Stimulated activated effector memory CD8-positive, alpha-beta T cell treated with anti-CD3 and anti-CD28 coated beads, Interleukin-12 subunit alpha, Interleukin-12 subunit beta, amount 100 ng/mL, for 72 hours (primary cell): ENCODE data around the gene FOSL2.

ENCODE experiments used
- ATAC-seq: fragments of 150-1000 bp; cut with Tn5 transposase; 2 replicates; pipeline ENCODE4 v1.10.0; 2021
- DNase-seq, 2 donors: peaks; one replicate each; pipeline ENCODE4 v3.0.0; 2021 to 2022; ENCODE audit warnings: low spot score in 2 of 2
- H3K27ac Mint-ChIP-seq: one replicate; pipeline ENCODE4 v1.8.0; 2022; ENCODE audit warnings: mild to moderate bottlenecking, mixed read lengths
- H3K36me3 Mint-ChIP-seq: one replicate; pipeline ENCODE4 v1.8.0; 2022; ENCODE audit warnings: mild to moderate bottlenecking, mixed read lengths
- H3K4me1 Mint-ChIP-seq: one replicate; pipeline ENCODE4 v1.8.0; 2022; ENCODE audit warnings: mixed read lengths
- H3K4me3 Mint-ChIP-seq: one replicate; pipeline ENCODE4 v1.8.0; 2022; ENCODE audit warnings: mild to moderate bottlenecking, mixed read lengths
- H3K9me3 Mint-ChIP-seq: one replicate; pipeline ENCODE4 v1.8.0; 2022; ENCODE audit warnings: mixed read lengths

The FOSL2 gene

DNA sequence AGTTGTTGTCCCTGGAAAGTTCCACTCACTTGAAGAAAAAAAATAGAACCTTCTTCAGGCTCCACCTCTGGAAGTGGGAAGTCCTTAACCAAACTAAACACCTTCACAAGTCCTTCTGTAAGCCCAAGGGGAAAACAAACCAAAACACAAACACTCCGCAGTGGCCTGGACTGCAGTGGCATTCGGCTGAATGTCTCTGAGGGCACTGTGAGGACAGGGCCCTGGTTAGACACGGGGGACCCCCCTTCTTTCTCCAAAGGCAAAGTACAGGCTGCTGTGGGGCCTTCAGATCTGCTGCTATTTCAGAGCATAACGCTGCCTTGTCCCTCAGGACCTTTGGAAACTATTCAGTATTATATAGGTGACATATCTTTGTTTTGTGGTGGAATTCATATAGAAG is 28.1 kb downstream of the FOSL2 start:
- Mint-ChIP-seq H3K27ac (peak overlapping the region; percentile 92), H3K36me3 (peaks cover 40% of the 10 kb centered on the region), H3K4me1 (peaks cover 71% of the 10 kb centered on the region), H3K4me3 (no peak overlapping the region), H3K9me3 (no peaks in the 10 kb centered on the region)
- DNase-seq: no peak
- ATAC-seq: no peak

DNA sequence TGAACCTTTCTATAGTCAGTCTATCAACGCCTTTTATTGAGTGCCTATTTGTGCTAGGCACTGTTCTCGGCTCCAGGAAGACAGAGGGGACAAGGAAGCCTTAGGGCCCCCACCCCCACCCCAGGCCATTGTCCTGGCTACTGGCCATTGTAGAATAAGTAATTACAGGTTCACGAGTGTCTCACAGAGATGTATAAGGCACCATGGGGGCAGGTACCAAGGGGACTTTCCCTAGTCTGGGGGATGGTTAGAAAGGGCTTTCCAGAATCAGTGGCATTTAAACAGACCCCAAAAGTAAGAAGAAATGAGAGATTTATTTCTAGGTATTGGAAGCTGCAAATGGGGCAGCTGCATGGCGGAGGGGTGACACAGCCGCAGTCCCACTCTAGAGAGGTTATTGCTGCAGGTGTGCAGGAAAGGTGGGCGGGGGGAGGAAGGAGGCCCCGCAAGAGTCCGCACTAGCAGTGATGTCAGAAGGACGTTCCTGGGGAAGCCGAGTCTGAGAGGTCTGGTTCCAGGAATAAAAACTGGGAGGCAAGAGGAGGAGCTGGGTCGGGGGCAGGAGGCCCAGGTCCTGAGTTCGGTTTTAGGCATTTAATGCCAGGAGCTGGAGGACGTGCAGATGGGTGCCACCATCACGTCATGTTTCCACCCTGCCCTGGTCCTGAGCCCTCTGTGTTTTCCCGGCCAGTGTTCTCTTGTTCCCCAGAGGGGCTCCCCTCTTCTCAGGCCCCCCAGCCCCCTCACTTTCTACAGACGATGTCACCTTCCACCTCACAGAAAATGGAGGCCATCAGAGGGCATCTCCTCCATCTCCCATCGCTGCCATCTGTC is 30.5 kb downstream of the FOSL2 start:
- peak overlapping the region; percentile 89 for H3K27ac Mint-ChIP-seq
- H3K4me1 Mint-ChIP-seq: peaks cover 75% of the 10 kb centered on the region
- ATAC-seq (peak; percentile 3), DNase-seq (no peak)
- H3K9me3 Mint-ChIP-seq: no peaks in the 10 kb centered on the region
- H3K4me3 Mint-ChIP-seq: peak overlapping the region; percentile 62
- peaks cover 53% of the 10 kb centered on the region for H3K36me3 Mint-ChIP-seq

DNA sequence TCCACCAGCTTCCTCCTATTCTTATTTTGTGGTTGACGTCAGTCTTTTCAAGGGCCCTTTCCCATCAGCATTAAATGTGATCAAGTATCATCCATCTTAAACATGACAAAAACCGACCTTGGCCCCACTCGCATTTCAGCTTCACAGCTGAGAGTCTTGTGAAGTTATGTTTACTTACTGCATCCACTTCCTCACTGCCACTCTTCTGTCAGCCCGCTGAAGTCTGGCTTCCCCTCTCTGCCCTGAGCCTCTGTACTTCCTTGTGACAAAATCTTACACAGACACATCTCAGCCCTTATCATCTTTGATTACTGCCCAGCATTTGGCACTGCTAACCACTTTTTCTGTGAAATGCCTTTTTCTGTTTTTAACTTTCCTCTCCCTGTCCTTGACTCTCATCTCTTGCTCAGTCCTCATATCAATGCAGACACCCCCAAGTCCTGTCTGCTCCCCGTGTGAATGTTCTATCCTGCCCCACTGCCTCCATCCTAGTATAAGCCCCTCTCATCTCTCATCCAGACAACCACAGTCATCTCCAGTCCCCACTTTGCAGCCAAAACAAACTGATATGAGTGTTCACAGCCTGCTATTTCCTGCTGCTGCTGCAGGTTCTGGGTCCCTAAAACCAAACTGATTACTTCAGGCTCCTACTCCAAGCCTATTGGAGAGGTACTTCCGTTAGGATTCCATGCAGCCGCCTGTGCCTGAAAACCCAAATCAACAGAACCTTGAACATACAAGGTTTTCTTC is 31.4 kb downstream of the FOSL2 start:
- Mint-ChIP-seq H3K9me3 (no peaks in the 10 kb centered on the region), H3K36me3 (peaks cover 54% of the 10 kb centered on the region), H3K4me1 (peaks cover 76% of the 10 kb centered on the region), H3K27ac (peak overlapping the region; percentile 89), H3K4me3 (peak overlapping the region; percentile 62)
- ATAC-seq (peak; percentile 80), DNase-seq (peak in 1 of 2 donors; percentile 66)

DNA sequence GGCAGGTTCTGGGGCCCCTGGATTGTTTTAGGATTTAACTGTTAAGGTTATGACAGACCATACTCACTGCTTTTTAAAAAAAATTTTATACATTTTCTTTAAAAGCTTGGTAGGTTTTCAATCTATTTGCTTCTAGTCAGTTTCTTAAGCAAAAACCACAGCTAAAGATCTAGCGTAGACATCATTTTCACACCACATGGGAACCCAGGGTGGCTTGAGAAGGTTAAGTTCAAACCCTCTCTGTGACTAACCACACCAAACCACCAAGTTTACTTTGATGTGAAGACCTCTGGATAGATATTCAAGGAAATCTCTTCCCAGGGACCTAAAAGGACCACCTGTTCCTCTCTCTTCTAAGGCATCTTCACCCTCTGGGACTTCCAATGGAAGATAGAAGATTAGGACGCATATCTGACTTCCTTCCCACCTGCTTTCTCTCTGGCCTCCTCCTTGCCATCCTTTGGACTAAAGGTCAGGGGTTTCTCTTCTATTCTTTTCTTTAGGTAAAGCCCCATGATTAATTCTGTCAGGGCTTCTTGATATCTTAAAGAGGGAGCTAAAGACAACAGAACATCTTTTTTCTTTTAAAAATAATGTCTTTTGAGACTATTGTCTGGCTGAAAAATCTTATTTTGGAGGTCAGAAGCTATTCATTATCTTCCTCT is 32.3 kb downstream of the FOSL2 start:
- H3K27ac Mint-ChIP-seq: peak overlapping the region; percentile 89
- H3K36me3 Mint-ChIP-seq: peaks cover 54% of the 10 kb centered on the region
- no peak for DNase-seq
- peak; percentile 79 for ATAC-seq
- H3K4me1 Mint-ChIP-seq: peaks cover 76% of the 10 kb centered on the region
- no peaks in the 10 kb centered on the region for H3K9me3 Mint-ChIP-seq
- peak overlapping the region; percentile 62 for H3K4me3 Mint-ChIP-seq

DNA sequence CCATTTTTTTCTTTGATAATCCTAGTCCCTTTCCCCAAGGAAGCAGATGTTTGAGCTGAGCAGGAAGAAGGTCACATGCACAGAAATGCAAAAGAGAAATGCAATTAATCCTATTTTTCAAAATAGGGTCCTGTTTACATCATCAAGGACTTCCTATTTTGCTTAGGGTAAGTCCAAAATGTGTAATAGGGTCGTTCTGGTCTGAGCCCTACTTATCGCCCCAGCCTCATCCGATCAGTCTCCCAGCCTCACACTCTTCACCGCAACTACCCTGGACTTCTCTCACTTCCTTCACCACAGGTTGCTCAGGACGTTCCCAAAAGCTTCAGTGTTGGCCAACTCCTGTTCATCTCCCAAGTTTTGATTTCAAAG is 32.8 kb downstream of the FOSL2 start:
- H3K4me1 Mint-ChIP-seq: peaks cover 76% of the 10 kb centered on the region
- no peak for ATAC-seq

DNA sequence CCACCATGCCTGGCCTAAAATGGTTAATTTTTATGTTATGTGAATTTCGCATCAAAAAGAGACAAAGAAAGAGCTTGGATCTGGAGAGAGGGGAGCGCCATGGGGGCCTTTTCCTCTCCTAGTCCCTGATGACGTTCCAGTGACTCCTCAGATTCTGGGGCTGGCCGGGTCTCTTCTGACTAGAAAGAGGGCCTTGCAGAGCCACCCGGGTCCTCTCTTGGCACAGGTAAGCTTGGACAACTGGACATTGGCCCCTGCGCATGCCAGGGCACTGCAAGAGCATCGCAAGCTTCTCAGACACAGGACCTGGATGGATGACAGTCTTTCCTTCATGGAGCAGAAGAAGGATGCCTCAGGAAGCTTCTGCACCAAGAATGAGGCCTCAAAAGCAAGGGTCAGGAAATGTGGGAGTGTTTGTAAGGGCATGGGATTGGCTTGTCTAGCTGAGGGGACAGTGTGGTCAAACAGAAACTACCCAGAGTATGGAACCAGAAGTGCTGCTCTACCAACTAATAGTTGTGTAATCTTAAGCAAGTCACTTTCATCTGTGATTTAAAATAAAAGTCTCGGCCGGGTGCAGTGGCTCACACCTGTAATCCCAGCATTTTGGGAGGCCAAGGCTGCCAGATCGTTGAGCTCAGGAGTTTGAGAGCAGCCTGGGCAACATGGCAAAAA is 35.2 kb downstream of the FOSL2 start:
- H3K4me3 Mint-ChIP-seq: no peak overlapping the region
- H3K27ac Mint-ChIP-seq: no peak overlapping the region
- no peak for DNase-seq
- H3K9me3 Mint-ChIP-seq: peaks cover under 1% of the 10 kb centered on the region
- peaks cover 38% of the 10 kb centered on the region for H3K36me3 Mint-ChIP-seq
- peaks cover 77% of the 10 kb centered on the region for H3K4me1 Mint-ChIP-seq
- ATAC-seq: no peak

More for the DNA sequence above, 32.8 kb downstream of the FOSL2 start:
- Mint-ChIP-seq H3K4me3 (peak overlapping the region; percentile 62), H3K36me3 (peaks cover 54% of the 10 kb centered on the region), H3K27ac (peak overlapping the region; percentile 89), H3K9me3 (no peaks in the 10 kb centered on the region)
- DNase-seq: no peak

DNA sequence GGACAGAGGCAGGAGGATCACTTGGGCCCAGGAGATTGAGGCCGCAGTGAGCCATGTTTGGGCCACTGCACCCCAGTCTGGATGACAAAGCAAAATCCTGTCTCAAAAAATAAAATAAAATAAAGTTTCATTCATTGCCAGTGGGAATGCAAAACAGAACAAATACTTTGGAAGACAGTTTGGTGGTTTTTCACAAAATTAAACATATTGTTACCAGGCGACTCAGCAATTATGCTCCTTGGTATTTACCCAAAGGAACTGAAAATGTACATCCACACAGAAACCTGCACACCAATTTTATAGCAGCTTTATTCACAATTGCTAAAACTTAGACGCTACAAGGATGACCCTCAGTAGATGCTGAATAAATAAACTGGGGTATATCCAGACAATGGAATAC is 35.8 kb downstream of the FOSL2 start:
- ATAC-seq (no peak), DNase-seq (no peak)
- Mint-ChIP-seq H3K36me3 (peaks cover 32% of the 10 kb centered on the region), H3K4me3 (no peak overlapping the region), H3K4me1 (peaks cover 71% of the 10 kb centered on the region), H3K27ac (no peak overlapping the region), H3K9me3 (peaks cover 5% of the 10 kb centered on the region)

DNA sequence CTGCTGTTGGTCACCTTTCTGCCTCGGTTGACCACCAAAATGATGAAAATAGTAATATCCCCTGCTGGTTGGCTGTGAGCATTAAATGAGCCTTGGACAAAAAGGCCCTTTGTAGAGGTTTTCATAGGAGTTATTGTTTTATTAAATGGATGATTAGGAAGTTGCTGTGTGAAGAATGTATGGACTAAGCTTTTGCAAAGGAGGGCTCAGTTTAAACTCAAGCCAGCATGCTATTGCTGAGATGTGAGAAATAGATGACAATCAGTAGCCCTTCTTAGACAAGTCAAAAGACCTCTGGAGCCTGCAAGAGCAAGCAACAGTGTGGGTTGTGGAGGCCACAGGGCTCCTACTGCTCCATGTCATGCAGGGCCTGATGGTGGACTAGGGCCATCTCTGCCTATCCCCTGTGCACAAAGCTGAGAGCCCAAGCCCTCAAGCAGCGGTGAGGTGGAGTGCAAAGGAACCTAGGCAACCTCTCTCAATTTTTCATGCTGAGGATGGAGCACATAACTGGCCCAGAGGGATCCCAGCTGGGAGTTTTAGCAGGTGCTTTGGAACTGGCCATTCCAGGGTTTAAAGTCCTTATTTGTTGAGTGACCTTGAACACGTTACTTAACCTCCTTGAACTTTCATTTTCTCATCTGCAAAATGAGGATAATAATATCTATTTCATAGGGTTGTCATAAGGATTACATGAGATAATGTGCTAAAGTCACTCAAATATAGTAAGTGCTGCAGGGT is 37.1 kb downstream of the FOSL2 start:
- DNase-seq (no peak), ATAC-seq (no peak)
- Mint-ChIP-seq H3K9me3 (peaks cover 5% of the 10 kb centered on the region), H3K27ac (peak overlapping the region; percentile 89), H3K36me3 (peaks cover 19% of the 10 kb centered on the region), H3K4me1 (peaks cover 71% of the 10 kb centered on the region), H3K4me3 (no peak overlapping the region)

DNA sequence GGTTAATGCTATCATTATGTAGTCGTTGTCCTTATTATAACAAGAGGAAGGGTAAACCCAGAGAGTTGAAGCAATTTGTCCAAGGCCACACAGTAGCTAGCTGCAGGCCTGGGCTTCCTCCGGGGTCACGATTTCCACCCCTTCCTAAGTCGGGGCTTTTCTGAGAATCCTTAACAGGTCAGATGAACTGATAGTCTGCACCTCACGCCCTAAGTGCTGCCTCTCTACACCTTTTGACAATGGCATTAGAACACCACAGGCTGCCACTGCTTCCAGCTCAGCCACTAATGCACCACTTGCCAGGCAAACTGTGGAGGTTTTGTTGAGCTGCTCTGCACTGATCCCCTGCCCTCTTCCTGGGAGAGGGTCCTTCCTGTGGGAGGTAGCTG is 37.7 kb downstream of the FOSL2 start:
- peak; percentile 49 for ATAC-seq
- peak overlapping the region; percentile 89 for H3K27ac Mint-ChIP-seq
- H3K9me3 Mint-ChIP-seq: peaks cover 5% of the 10 kb centered on the region
- H3K4me3 Mint-ChIP-seq: peak overlapping the region; percentile 43
- no peak for DNase-seq
- peaks cover 17% of the 10 kb centered on the region for H3K36me3 Mint-ChIP-seq
- H3K4me1 Mint-ChIP-seq: peaks cover 70% of the 10 kb centered on the region

DNA sequence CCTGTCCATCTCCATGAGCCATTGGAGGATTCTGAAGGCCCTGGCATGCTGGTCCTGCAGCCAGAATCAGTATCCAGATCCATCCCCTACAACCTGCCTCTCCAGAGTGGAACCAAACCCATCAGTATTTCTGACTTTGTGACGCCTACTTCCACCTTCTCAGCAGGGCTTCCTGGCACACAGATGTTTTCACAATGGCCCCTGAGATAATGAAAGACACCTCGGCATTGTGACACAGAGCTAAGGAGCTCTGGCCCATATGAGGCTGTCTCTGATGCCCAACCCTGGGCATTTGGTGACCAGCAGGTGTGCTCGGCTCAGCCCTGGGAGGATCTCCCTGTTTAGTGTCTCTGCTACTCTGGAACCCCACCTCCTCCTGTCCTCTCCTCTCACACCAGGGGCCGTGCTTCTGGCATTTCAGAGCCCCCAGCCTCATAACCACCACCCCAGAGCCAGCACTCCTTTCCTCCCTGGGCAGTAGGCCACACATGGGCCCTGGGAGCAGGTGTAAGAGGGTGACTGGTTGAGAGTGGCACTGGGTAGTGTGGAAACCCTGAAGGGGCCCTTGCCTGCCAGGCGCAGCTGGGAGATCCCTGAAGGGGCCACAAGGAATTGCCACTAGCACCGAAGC is 38.2 kb downstream of the FOSL2 start:
- ATAC-seq (peak; percentile 48), DNase-seq (no peak)
- H3K36me3 Mint-ChIP-seq: peaks cover 12% of the 10 kb centered on the region
- H3K9me3 Mint-ChIP-seq: peaks cover 5% of the 10 kb centered on the region
- H3K27ac Mint-ChIP-seq: peak overlapping the region; percentile 89
- peaks cover 70% of the 10 kb centered on the region for H3K4me1 Mint-ChIP-seq
- peak overlapping the region; percentile 43 for H3K4me3 Mint-ChIP-seq

DNA sequence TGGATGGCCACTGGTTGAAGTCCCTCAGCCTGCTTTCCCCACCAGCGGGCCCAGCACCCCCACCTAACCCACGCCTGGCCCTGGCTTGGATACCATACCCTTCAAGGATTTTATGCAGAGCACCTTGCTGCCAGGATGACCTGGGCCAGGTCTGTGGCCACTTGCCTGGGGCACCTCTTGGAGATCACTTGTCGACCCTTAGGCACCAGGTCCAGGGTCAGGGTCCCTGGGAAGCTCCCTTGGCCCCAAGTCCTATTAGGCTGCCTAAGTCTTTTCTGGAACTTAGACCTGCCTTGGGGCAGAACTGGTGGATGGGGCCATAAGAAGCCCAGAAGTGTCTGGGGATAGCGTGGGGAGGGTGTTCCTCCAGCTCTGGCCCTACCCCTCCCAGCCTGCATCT is 39.1 kb downstream of the FOSL2 start:
- ATAC-seq (no peak), DNase-seq (no peak)
- Mint-ChIP-seq H3K36me3 (peaks cover 4% of the 10 kb centered on the region), H3K27ac (peak overlapping the region; percentile 89), H3K4me3 (no peak overlapping the region), H3K4me1 (peaks cover 68% of the 10 kb centered on the region), H3K9me3 (peaks cover 5% of the 10 kb centered on the region)

DNA sequence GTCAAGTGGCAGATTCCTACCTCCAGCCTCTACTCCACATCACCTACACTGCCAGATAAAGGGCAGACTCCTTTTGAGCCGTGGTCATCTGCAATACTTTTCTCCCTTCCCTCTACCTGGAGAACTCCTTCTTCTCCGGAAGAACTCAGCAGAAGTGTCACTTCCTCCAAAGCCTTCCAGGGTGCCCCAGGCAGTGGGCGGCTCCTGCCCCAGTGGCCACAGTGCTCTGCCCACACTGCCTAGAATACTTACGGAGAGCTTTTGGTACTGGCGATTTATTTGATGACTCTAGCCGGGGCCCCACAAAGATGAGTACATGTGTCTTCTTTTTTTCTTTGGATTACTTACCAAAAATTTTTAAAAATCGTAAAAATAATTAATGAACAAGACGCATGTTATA is 39.7 kb downstream of the FOSL2 start:
- peaks cover 5% of the 10 kb centered on the region for H3K9me3 Mint-ChIP-seq
- peaks cover 68% of the 10 kb centered on the region for H3K4me1 Mint-ChIP-seq
- no peak overlapping the region for H3K27ac Mint-ChIP-seq
- no peak for ATAC-seq
- no peak for DNase-seq
- H3K4me3 Mint-ChIP-seq: no peak overlapping the region
- H3K36me3 Mint-ChIP-seq: peaks cover 4% of the 10 kb centered on the region

DNA sequence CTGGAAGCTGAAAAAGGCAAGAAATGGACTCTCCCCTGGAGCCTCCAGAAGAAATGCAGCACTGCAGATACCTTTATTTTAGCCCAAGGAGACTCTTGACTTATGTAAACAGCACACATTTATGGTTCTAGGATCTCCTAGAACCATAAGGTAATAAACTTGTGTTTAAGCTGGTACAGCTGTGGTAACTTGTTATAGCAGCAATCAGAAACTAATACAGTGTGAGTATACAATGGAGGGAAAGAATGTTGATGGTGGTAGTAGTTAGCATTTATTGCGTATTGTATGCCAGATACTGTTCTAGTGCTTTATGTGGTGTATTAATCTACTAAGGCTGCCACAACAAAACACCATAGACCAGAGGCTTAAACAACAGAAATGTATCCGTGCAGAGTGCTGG is 40.6 kb downstream of the FOSL2 start:
- Mint-ChIP-seq H3K4me1 (peaks cover 64% of the 10 kb centered on the region), H3K27ac (no peak overlapping the region), H3K9me3 (peaks cover 5% of the 10 kb centered on the region), H3K4me3 (no peak overlapping the region), H3K36me3 (no peaks in the 10 kb centered on the region)
- no peak for DNase-seq
- ATAC-seq: no peak

DNA sequence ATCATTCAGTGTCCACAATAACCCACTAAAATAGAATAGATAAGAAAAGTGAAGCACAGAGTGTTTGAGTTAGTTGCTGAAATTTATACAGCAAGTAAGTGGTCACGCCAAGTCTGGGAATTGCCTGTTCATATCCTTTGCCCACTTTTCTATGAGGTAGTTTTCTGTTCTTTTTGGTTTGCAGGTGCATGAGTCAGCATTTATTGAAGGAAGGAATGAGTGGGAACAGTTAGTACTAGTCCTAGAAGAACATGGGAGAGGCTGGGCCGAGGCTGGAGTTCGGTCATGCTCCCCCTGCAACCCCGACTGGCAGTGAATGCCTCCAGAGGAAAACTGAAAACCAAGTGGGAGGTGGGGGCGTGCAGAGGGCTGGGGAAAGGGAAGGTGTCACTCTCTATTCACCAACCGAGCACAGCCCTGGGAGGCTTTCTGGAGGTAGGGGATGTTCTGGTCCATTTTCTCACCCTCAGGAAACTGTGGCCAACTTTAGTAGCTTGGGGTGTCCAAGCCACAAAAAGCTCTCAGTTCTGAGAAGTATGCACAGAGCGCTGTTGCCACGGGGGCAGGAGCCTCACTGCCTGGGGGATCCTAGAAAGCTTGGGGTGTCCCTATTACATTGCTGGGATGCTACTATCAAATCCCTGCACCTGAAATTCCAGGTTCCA is 41.4 kb downstream of the FOSL2 start:
- peaks cover 5% of the 10 kb centered on the region for H3K9me3 Mint-ChIP-seq
- DNase-seq: no peak
- peak overlapping the region; percentile 22 for H3K4me3 Mint-ChIP-seq
- peak overlapping the region; percentile 83 for H3K27ac Mint-ChIP-seq
- peaks cover 73% of the 10 kb centered on the region for H3K4me1 Mint-ChIP-seq
- peak; percentile 70 for ATAC-seq
- H3K36me3 Mint-ChIP-seq: no peaks in the 10 kb centered on the region
